Endothelial cell of umbilical vein (primary cell): ENCODE measurements around the gene S100A16.

Experiments
- EZH2 ChIP-seq: IDR thresholded peaks from 2 replicates; pipeline ENCODE4 v1.6.1; 2012; ENCODE audit warnings: borderline replicate concordance, low read depth, mild to moderate bottlenecking, moderate library complexity, low read length, inconsistent platforms; ENCODE audit not compliant: severe bottlenecking
- JUN ChIP-seq: IDR thresholded peaks from 2 replicates; pipeline ENCODE4 v1.6.1; 2011; ENCODE audit warnings: borderline replicate concordance, low read depth; ENCODE audit not compliant: insufficient read length, insufficient read depth

DNA sequence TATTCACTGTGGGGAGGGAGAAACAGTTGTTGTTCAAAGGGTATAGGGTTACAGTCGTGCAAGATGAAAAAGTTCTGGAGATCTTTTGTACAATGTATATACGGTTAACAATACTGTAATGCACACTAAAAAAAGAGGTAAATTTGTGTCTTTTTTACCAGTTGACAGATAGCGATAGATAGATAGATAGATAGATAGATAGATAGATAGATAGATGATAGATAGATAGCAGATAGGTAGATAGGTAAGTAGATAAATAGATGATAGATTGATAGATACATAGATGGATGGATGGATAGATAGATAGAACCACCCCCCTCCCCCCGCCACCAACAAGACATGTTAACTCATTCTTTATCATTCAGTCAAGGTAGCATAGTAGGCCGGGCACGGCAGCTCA lies 10.2 kb downstream of the S100A16 start:
- TF ChIP-seq EZH2 (no peak), JUN (no peak)
